ENCODE data around the gene CLEC4F. TPM values are rescaled to one million over a fixed set of nuclear protein-coding genes. Genes with fewer than 3 reads are reported as not detected.

The CLEC4F gene
- total and polyA plus RNA-seq, 4 donors, result 0.03 to 0.25 (median 0.19) TPM; not detected in 1

GRCh38 chr2:70766357-70767078 lies 53.9 kb downstream of the CLEC4F start:
- 13% methylated on average over 7 of the region's 7 CpGs for WGBS
- H3K27me3 ChIP-seq (ENCODE audit: control insufficient read depth in 4 of 4, insufficient read depth in 4 of 4, low read length in 3 of 4), result peaks cover 0 to 11% (median 2%) of the 10 kb centered on the region in 4 donors
- no peaks in the 10 kb centered on the region for H3K36me3 ChIP-seq (ENCODE audit: control insufficient read depth in 4 of 4, insufficient read depth in 3 of 4, low read depth in 1 of 4, low read length in 3 of 4)
- no peak overlapping the region for H3K27ac ChIP-seq (ENCODE audit: low read depth in 1 of 2, low read length in 2 of 2)
- no peak for DNase-seq (ENCODE audit: low spot score)
- H3K4me3 ChIP-seq (ENCODE audit: low read depth in 1 of 3, low read length in 3 of 3), result peak overlapping the region in 1 of 3 donors; percentile 40
- no peak overlapping the region for H3K9ac ChIP-seq (ENCODE audit: low read depth in 1 of 2, low read length in 2 of 2)
- TF ChIP-seq MAX (IDR thresholded peaks at IDR 0.05), result no peak
- no peak for TF ChIP-seq YY1 (IDR thresholded peaks at IDR 0.05)
- no peak for TF ChIP-seq JUND (IDR thresholded peaks at IDR 0.05)
- TF ChIP-seq CTCF (IDR thresholded peaks at IDR 0.05; ENCODE audit: low read depth, low read length, missing input control), result no peak
- no peak for TF ChIP-seq EGR1 (IDR thresholded peaks at IDR 0.05; ENCODE audit: low read depth in 2 of 2)
- no peak for TF ChIP-seq FOXA2 (IDR thresholded peaks at IDR 0.05)
- no peak for TF ChIP-seq TAF1 (conservative IDR thresholded peaks at IDR 0.05)
- no peak for TF ChIP-seq REST (IDR thresholded peaks at IDR 0.05)
- no peaks in the 10 kb centered on the region for H3K9me3 ChIP-seq (ENCODE audit: control insufficient read depth in 4 of 4, low read length in 3 of 4)
- H3K4me1 ChIP-seq (ENCODE audit: control insufficient read depth in 4 of 4, insufficient read depth in 4 of 4, low read length in 3 of 4), result peaks cover 3 to 13% (median 10%) of the 10 kb centered on the region in 4 donors

- WGBS, result 84% methylated on average over 7 of the region's 7 CpGs
- TF ChIP-seq HNF4A (conservative IDR thresholded peaks at IDR 0.05) (no peak), TAF1 (conservative IDR thresholded peaks at IDR 0.05) (no peak), GABPA (IDR thresholded peaks at IDR 0.05 in 1 of 2, conservative IDR thresholded peaks at IDR 0.05 in 1 of 2) (no peak), ZBTB33 (IDR thresholded peaks at IDR 0.05) (no peak), RAD21 (IDR thresholded peaks at IDR 0.05) (no peak), JUND (IDR thresholded peaks at IDR 0.05) (no peak), HNF4G (IDR thresholded peaks at IDR 0.05) (no peak), RXRA (IDR thresholded peaks at IDR 0.05) (no peak), ATF3 (IDR thresholded peaks at IDR 0.05) (no peak), REST (IDR thresholded peaks at IDR 0.05) (no peak), MAX (IDR thresholded peaks at IDR 0.05) (no peak), FOXA2 (IDR thresholded peaks at IDR 0.05) (no peak), FOXA1 (IDR thresholded peaks at IDR 0.05) (no peak), SP1 (IDR thresholded peaks at IDR 0.05) (no peak)
- peaks cover 0 to 11% (median 2%) of the 10 kb centered on the region in 4 donors for H3K27me3 ChIP-seq (ENCODE audit: control insufficient read depth in 4 of 4, insufficient read depth in 4 of 4, low read length in 3 of 4)
Observed at GRCh38 chr2:70765507-70765906, 54.9 kb downstream of the CLEC4F start.

More at GRCh38 chr2:70765507-70765906, 54.9 kb downstream of the CLEC4F start:
- Histone ChIP-seq H3K9me3 (ENCODE audit: control insufficient read depth in 4 of 4, low read length in 3 of 4) (no peaks in the 10 kb centered on the region), H3K4me1 (ENCODE audit: control insufficient read depth in 4 of 4, insufficient read depth in 4 of 4, low read length in 3 of 4) (peaks cover 3 to 13% (median 10%) of the 10 kb centered on the region in 4 donors), H3K4me3 (ENCODE audit: low read depth in 1 of 3, low read length in 3 of 3) (no peak overlapping the region), H3K9ac (ENCODE audit: low read depth in 1 of 2, low read length in 2 of 2) (no peak overlapping the region), H3K27ac (ENCODE audit: low read depth in 1 of 2, low read length in 2 of 2) (no peak overlapping the region), H3K36me3 (ENCODE audit: control insufficient read depth in 4 of 4, insufficient read depth in 3 of 4, low read depth in 1 of 4, low read length in 3 of 4) (no peaks in the 10 kb centered on the region)
- DNase-seq (ENCODE audit: low spot score), result no peak
